ENCODE measurements around the gene RFFL.

DNA sequence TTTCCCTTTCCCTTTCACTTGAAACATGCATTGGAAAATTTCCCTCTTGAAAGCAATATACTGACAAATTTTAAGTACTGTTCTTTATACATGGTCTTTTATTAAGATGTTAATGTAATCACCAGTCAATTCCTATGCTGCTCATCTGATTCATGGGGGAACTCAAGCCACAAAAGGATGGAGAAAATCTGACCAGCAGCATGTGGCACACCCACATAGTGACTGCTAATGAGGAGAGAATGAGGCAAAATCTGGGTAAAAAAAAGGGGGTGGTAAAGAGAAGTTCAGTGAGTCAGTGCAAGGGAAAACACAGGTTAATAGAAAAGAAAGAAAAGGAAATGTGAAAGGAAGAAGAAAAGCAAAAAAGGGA, 11.3 kb downstream of the RFFL start:
- TF ChIP-seq GATA2 (IDR thresholded peaks at IDR 0.05; ENCODE audit: low read depth, low read length): no peak
- TF ChIP-seq GATA3 (IDR thresholded peaks at IDR 0.05; ENCODE audit: low read depth, low read length): no peak

Measured in SH-SY5Y (cell line).